NCI-H2029 treated with DMSO at 0.1 percent for 48 hours (cell line): ENCODE results near the gene LRRC8C.
"Not testable (repeated sequence)": the region's sequence is repeated elsewhere in the genome, so short reads cannot be mapped to it uniquely, and the experiment has no call there.

Experiments used
- DNase-seq: peaks from one replicate; lab custom pipeline; 2025; lab: John Stamatoyannopoulos, UW

LRRC8C gene

DNA sequence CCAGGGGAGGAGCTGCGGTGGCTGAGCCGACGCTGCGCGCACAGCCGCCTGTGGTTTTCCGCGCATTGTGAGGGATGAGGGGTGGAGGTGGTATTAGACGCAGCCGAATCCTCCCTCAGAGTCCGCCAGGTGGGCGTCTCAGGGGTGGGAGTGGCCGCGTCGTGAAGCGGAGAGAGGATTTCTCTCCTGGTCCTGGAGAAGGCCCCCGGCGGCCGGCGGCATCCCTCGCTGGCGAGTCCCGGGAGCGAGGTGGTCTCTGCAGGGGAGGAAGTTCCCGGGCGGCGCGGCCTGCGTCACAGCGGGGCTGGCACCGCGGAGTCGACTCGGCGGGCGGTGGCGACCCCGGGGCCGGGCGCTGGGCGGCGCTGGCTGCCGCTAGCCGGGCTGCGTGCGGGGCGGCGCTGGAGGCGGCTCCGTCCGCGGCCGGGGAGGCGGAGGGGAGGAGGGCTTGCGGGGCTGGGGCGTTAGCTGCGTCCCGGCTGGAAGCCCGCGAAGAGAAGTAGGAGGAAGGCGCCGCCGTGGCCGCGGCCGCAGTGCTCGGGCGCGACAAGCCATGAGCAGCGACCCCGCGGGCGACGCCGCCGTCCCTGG lies at the start of gene LRRC8C:
LRRC8C (plus strand) TSS at position 464 of the 591 bp plus-strand sequence. CDS start 53,354 bp downstream, outside the sequence.
- DNase-seq, result peak; percentile 24

DNA sequence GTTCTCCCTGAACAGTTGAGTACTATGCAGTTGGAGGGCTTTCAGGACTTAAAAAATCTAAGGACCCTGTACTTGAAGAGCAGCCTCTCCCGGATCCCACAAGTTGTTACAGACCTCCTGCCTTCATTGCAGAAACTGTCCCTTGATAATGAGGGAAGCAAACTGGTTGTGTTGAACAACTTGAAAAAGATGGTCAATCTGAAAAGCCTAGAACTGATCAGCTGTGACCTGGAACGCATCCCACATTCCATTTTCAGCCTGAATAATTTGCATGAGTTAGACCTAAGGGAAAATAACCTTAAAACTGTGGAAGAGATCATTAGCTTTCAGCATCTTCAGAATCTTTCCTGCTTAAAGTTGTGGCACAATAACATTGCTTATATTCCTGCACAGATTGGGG lies 48.7 kb upstream of the LRRC8C start:
- DNase-seq, result no peak

GRCh38 chr1:89584781-89585180 lies 48.1 kb upstream of the LRRC8C start:
- DNase-seq, result no peak

DNA sequence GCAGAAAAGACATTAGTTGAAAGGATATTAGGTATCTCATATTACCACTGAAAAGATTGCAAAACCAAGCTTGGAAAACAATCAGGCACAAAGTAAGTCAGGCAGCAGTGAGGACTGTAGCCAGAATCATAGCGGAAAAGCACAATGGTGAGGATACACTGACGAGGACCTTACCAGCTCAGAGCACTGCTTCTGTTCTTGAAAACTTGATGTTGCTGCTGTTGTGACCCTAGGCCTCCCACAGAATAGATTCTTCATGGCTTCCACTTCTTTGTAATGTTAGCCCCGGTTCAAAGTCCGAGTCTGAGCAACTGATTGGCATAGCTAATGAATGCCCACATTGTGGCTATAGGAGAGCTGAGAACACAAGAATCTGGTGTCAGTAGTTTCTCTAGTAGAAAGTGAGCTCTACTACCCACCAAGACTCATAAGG lies 45.2 kb upstream of the LRRC8C start:
- no peak for DNase-seq

DNA sequence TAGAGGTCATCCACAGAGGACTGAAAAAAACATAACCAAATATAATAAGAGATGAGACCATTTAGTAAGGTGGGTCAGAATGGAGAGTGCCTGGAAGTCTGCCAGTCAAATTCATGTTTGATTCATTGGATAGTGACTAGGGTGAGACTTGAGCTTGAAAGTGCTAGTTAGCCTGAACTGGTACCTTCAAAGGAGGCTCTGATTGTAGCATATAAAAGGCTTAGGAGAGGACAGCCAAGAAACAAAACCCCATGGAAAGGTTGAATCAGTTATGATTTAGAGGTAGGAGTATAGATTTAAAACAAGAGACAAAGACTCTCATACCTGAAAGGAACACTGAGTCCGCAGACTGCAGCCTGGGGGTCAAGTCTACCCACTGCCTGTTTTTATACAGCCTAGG lies 44.4 kb upstream of the LRRC8C start:
- peak; percentile 68 for DNase-seq

GRCh38 chr1:89589515-89589914 lies 43.4 kb upstream of the LRRC8C start:
- DNase-seq, result no peak

- no peak for DNase-seq
Observed at GRCh38 chr1:89590341-89591080, 42.4 kb upstream of the LRRC8C start.

DNA sequence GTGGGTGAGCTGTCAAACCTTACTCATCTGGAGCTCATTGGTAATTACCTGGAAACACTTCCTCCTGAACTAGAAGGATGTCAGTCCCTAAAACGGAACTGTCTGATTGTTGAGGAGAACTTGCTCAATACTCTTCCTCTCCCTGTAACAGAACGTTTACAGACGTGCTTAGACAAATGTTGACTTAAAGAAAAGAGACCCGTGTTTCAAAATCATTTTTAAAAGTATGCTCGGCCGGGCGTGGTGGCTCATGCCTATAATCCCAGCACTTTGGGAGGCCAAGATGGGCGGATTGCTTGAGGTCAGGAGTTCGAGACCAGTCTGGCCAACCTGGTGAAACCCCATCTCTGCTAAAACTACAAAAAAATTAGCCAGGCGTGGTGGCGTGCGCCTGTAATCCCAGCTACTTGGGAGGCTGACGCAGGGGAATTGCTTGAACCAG lies 40.0 kb upstream of the LRRC8C start:
- not testable (repeated sequence) for DNase-seq

GRCh38 chr1:89594096-89594740 lies 38.7 kb upstream of the LRRC8C start:
- no peak for DNase-seq

- no peak for DNase-seq
Observed at GRCh38 chr1:89596698-89597097, 36.2 kb upstream of the LRRC8C start.

- peak; percentile 62 for DNase-seq
Observed at GRCh38 chr1:89598450-89599331, 34.2 kb upstream of the LRRC8C start.

- DNase-seq, result no peak
Observed at GRCh38 chr1:89599332-89599630, 33.6 kb upstream of the LRRC8C start.

DNA sequence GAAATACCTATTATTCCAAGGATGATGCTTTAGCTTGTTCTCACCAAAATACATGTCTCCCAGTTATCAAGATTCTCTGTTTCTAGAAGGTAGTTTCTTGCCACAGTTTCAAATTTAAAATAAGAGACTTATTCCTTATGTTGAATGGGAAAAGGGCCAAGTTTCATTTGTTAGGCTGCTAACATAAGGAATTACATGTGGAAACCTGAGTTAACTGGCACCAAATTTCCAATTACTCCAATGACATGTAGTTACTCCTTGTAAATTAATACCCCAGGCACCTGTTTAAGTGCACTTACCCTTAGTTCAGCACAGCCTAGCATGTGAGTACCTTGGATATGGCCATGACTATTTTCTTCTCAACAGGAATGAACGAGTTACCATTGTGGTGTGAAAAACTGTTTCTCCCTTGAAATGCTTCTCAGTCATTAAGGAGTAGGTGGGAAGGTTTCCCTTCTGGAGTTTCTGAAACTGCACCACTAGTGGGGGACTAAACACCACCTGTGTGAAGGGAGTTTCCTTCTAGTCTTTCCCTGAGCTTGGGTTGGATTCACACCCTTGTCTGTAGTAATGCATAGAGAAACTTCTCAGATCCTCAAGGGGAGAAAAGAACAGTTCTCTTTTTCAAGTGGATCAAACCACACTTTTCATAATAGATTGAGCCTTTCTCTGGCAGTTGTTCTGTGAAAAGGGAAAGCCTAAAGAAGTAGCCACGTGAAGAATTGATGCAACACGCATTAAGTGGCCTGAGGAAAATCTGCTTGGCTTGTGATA lies 32.3 kb upstream of the LRRC8C start:
- no peak for DNase-seq

DNA sequence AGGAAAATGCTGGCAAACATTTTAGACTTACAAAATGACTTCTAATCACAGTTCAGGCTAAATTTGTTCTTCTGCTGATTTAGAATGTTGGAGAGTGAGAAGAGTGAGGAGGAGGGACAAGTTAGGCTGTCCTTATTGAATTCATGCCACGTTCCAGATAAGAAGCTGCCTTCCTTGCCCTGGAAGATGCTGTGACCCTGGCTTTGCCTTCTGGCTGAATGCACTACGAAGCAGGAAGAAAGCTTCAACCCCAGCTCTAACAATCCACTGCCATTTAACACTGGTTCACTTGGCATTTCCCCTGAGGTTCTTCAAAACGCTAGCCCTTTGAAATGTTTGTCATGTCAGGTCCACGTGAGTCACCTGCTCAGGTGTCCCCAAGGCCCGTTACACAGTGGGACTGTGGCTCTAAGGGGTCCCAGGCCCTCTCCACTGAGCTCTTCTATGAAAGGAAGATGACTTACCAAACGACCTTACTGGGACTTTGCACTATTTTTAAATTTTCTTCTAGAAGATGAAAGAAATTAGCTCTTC lies 30.0 kb upstream of the LRRC8C start:
- no peak for DNase-seq

GRCh38 chr1:89603651-89604413 lies 29.1 kb upstream of the LRRC8C start:
- DNase-seq, result no peak

- no peak for DNase-seq
Observed at GRCh38 chr1:89604414-89604735, 28.5 kb upstream of the LRRC8C start.

DNA sequence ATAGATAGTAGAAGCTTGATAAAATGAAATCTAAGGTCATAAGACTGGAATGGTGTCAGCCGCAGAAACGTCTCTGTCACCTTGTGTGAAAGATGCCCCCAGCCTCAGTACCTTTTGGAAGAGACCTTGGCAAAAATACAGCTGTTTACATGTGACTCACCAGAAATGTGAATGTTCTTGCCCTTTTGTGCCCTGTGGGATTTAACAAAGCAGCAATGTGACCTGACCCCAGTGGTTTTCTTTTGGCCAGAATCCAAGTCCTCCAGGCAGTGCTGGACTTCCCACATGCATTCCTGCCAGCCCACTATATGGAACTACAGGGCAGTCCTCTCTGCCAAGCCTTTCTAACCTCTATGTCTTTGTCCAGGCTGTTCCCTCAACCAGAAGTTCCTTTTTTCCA lies 27.2 kb upstream of the LRRC8C start:
- no peak for DNase-seq

GRCh38 chr1:89606227-89606980 lies 26.5 kb upstream of the LRRC8C start:
- DNase-seq, result no peak

GRCh38 chr1:89607156-89607555 lies 25.8 kb upstream of the LRRC8C start:
- DNase-seq, result no peak
